Mucosa of descending colon (tissue), 3 donors: ENCODE results near the gene RAB33A. TPM values are rescaled to one million over a fixed set of nuclear protein-coding genes. Genes with fewer than 3 reads are reported as not detected.
"Not testable (repeated sequence)": the region's sequence is repeated elsewhere in the genome, so short reads cannot be mapped to it uniquely, and the experiment has no call there.

ENCODE experiments used
- ATAC-seq: fragments of 200-7000 bp; cut with Tn5 transposase; one replicate; pipeline ENCODE4 v1.9.1; 2020; ENCODE audit warnings: mild to moderate bottlenecking, moderate library complexity
- DNase-seq, 3 donors: peaks; one replicate each; pipeline ENCODE4 v3.0.0-alpha.2; 2020
- H3K36me3 ChIP-seq: fragments of 200-600 bp; one replicate; pipeline ENCODE4 v1.8.0; 2021; ENCODE audit warnings: low read depth, mild to moderate bottlenecking
- H3K4me1 ChIP-seq: fragments of 200-600 bp; one replicate; pipeline ENCODE4 v1.8.0; 2021; ENCODE audit warnings: low read depth, mild to moderate bottlenecking
- H3K4me3 ChIP-seq: fragments of 200-600 bp; one replicate; pipeline ENCODE4 v1.8.0; 2021; ENCODE audit warnings: mild to moderate bottlenecking
- H3K9me3 ChIP-seq: fragments of 200-600 bp; one replicate; pipeline ENCODE4 v1.8.0; 2021; ENCODE audit warnings: mild to moderate bottlenecking
- intact Hi-C, 2 donors: fragments of 100-400 bp; cut with DNase I in 1 of 2; cut with micrococcal nuclease in 1 of 2; formaldehyde crosslinking; loops; one replicate each; pipeline versions ENCODE4 v1.11.0 to v1.11.1; 2022; cut with DNase I, micrococcal nuclease
- total RNA-seq, 3 donors: library from RNA; stranded (reverse); fragmentation: NEBNext Ultra II Directional in 2 of 3; extraction: Animal tissue kit (Norgen Biotek cat#: 25700) in 2 of 3; gene quantifications; one replicate each; pipeline versions ENCODE4 v1.2.1 to v1.2.4, GENCODE V29; 2021 to 2023
- TF ChIP-seq, protein P1 (sequence below): fragments of 200-600 bp; IDR thresholded peaks from one replicate; pipeline ENCODE4 v1.8.0; 2022; ENCODE audit warnings: antibody characterized with exemption, mild to moderate bottlenecking
- donor health status: DM: no; HTN: no; CAD: no; lungs with moderate emphysema.
- donor health status: DM: no; HTN: no; CAD: no.
- donor health status: DM: no; HTN: yes; CAD: no.

The RAB33A gene
- total RNA-seq, 3 donors from 2014 or later = 0.38 to 0.55 (median 0.47) TPM

DNA sequence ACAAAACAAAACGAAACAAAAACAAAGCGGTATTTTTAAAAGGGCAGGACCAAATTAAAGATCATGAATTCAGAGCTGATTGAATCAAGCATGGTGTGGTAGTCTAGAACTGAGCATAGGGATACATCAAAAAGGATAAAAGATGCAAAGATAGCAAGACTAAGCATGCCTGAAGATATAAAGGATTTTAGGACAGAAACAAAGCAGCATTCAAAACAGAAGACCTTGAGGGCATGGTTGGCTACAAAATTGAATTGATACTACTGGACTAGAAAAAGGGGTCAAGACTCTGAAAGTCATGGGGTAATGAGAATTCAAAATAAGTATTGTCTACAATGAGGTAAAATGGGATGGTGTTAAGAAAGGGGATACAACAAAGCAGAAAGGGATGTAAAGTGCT lies 41.6 kb downstream of the RAB33A start:
- H3K4me1 ChIP-seq = no peaks in the 10 kb centered on the region
- no peak for ATAC-seq
- H3K4me3 ChIP-seq = no peak overlapping the region
- H3K36me3 ChIP-seq = no peaks in the 10 kb centered on the region
- no peaks in the 10 kb centered on the region for H3K9me3 ChIP-seq
- DNase-seq = no peak
- intact Hi-C loops = no loop called here
- TF ChIP-seq, protein P1, sequence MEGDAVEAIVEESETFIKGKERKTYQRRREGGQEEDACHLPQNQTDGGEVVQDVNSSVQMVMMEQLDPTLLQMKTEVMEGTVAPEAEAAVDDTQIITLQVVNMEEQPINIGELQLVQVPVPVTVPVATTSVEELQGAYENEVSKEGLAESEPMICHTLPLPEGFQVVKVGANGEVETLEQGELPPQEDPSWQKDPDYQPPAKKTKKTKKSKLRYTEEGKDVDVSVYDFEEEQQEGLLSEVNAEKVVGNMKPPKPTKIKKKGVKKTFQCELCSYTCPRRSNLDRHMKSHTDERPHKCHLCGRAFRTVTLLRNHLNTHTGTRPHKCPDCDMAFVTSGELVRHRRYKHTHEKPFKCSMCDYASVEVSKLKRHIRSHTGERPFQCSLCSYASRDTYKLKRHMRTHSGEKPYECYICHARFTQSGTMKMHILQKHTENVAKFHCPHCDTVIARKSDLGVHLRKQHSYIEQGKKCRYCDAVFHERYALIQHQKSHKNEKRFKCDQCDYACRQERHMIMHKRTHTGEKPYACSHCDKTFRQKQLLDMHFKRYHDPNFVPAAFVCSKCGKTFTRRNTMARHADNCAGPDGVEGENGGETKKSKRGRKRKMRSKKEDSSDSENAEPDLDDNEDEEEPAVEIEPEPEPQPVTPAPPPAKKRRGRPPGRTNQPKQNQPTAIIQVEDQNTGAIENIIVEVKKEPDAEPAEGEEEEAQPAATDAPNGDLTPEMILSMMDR = no peak

DNA sequence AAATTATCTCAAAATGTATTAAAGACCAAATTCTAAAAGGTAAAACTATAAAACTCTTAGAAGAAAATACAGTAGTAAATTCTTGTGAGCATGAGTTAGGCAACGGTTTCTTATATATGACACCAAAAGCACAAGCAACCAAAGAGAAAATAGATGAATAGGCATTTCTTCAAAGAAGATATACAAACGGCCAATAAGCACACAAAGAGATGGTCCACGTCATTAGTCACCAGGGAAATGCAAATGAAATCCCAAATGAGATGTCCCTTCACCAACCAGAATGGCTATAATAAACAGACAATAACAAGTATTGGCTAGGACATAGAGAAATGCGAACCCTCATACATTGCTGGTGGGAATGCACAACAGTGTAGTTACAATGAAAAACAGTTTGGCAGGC lies 44.6 kb downstream of the RAB33A start:
- no peak for ATAC-seq
- no peaks in the 10 kb centered on the region for H3K9me3 ChIP-seq
- intact Hi-C loops = no loop called here
- no peak for DNase-seq
- H3K4me1 ChIP-seq = no peaks in the 10 kb centered on the region
- H3K4me3 ChIP-seq = no peak overlapping the region
- H3K36me3 ChIP-seq = no peaks in the 10 kb centered on the region
- TF ChIP-seq, protein P1 = no peak

DNA sequence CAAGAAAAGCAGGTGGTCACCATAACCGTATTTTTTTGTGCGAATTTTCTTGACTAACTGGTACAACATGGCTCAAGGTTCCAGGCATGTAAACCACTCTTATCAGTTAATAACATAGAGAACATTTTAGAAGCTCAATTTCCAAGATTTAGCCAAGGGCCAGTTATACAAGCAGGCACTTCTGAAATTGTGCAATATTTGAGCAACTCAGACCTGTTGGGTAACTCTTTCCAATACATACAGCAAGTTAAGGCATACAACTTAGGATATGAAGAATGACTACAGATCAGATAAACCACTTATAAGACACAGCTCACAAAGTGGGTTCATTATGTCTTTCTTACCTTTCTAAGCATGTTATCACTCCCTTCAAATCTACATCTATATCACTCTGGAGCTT lies 53.0 kb downstream of the RAB33A start:
- ATAC-seq = no peak
- no peak for DNase-seq
- intact Hi-C loops = no loop called here
- Histone ChIP-seq H3K36me3 (no peaks in the 10 kb centered on the region), H3K9me3 (no peaks in the 10 kb centered on the region), H3K4me1 (no peaks in the 10 kb centered on the region), H3K4me3 (no peak overlapping the region)
- TF ChIP-seq, protein P1 = no peak

DNA sequence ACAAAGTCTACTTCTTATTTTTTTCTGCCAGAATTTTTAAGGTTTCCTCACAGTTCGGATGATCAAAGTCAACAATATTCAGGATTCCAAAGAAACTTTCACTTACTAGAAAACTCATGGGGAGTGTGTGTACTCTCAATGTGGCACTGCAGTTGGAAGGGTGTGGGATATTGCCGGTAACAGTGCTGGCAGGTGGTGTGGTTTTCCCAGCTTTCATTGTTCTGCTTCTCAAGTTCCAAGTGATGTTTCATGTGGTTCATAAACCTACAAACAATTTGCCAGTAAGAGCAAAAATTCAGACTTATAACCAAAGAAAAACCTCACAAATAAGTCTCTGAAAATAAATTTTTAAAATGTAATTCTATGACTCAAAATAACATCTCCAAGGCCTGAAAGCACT lies 57.1 kb downstream of the RAB33A start:
- no peaks in the 10 kb centered on the region for H3K9me3 ChIP-seq
- TF ChIP-seq, protein P1 = no peak
- H3K36me3 ChIP-seq = no peaks in the 10 kb centered on the region
- H3K4me1 ChIP-seq = no peaks in the 10 kb centered on the region
- ATAC-seq (no peak), DNase-seq (no peak)
- intact Hi-C loops = no loop called here
- no peak overlapping the region for H3K4me3 ChIP-seq

DNA sequence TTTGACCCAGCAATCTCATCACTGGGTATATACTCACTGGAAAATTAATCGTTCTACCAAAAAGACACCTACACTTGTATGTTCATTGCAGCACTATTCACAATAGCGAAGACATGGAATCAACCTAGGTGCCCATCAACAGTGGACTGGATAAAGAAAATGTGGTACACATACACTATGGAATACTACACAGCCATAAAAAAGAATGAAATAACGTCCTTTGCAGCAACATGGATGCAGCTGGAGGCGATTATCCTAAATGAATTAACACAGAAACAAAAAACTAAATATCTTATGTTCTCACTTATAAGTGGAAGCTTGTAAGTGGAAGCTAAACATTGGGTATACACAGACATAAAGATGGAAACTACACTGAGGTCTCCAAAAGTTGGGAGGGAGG lies 59.4 kb downstream of the RAB33A start:
- intact Hi-C loops, H3K36me3 ChIP-seq: not testable (repeated sequence)

More for the DNA sequence above, 59.4 kb downstream of the RAB33A start:
- H3K4me3 ChIP-seq, DNase-seq, H3K9me3 ChIP-seq, H3K4me1 ChIP-seq, ATAC-seq: not testable (repeated sequence)

Other genes with a start within 250 kb of the RAB33A start
- gene BCORL1, start 189.3 kb upstream of the RAB33A start, total RNA-seq = 10 to 100 TPM in 2 of 3 donors, 1 to 10 TPM in 1; 7.3 to 24.2 (median 10.0) TPM
- 10 to 100 TPM; 26.3 to 65.0 (median 43.7) TPM for gene ELF4, start 61.5 kb upstream of the RAB33A start, total RNA-seq
- 10 to 100 TPM; 45.3 to 66.9 (median 50.0) TPM for gene AIFM1, start 6.1 kb upstream of the RAB33A start, total RNA-seq
- gene ZNF280C, start 96.9 kb downstream of the RAB33A start, total RNA-seq = 1 to 10 TPM; 2.3 to 4.3 (median 3.2) TPM
- 10 to 100 TPM in 2 of 3 donors, 1 to 10 TPM in 1; 8.3 to 12.9 (median 12.7) TPM for gene SLC25A14, start 168.0 kb downstream of the RAB33A start, total RNA-seq
- gene GPR119, start 213.7 kb downstream of the RAB33A start, total RNA-seq = under 1 TPM in 1 of 3 donors, not detected in 2; 0.29 TPM
- 10 to 100 TPM; 14.7 to 18.1 (median 15.0) TPM for gene RBMX2, start 230.0 kb downstream of the RAB33A start, total RNA-seq